GM21515 (cell line): Measurements from ENCODE around the gene PROCR.
"Not testable (repeated sequence)": the region's sequence is repeated elsewhere in the genome, so short reads cannot be mapped to it uniquely, and the experiment has no call there.

Source experiments
- ATAC-seq: cut with Tn5 transposase; IDR thresholded peaks from one replicate; pipeline ENCODE4 v1.9.1; 2021; ENCODE audit not compliant: unreplicated experiment

The PROCR gene

GRCh38 chr20:35171753-35172433, at the start of gene PROCR:
TSS of gene PROCR (plus strand) at chr20:35172072. CDS start at chr20:35172155, 83 bp downstream.
- no peak for ATAC-seq

- ATAC-seq, result no peak
These were observed 49.0 kb upstream of the PROCR start for GRCh38 chr20:35122756-35123405.

- no peak for ATAC-seq
These were observed 46.1 kb upstream of the PROCR start for GRCh38 chr20:35125753-35126152.

GRCh38 chr20:35129647-35130069, 42.2 kb upstream of the PROCR start:
- no peak for ATAC-seq

- no peak for ATAC-seq
These were observed 39.9 kb upstream of the PROCR start for GRCh38 chr20:35131934-35132333.

GRCh38 chr20:35133031-35133430, 38.8 kb upstream of the PROCR start:
- ATAC-seq, result no peak

- ATAC-seq, result no peak
These were observed 38.1 kb upstream of the PROCR start for GRCh38 chr20:35133735-35134134.

- ATAC-seq, result no peak
These were observed 37.4 kb upstream of the PROCR start for GRCh38 chr20:35134472-35134871.

GRCh38 chr20:35134880-35135279, 37.0 kb upstream of the PROCR start:
- ATAC-seq, result no peak

- ATAC-seq, result no peak
These were observed 35.8 kb upstream of the PROCR start for GRCh38 chr20:35135867-35136586.

GRCh38 chr20:35144694-35145093, 27.2 kb upstream of the PROCR start:
- ATAC-seq, result no peak

GRCh38 chr20:35145141-35145564, 26.7 kb upstream of the PROCR start:
- no peak for ATAC-seq

- no peak for ATAC-seq
These were observed 25.5 kb upstream of the PROCR start for GRCh38 chr20:35146299-35146919.

- ATAC-seq, result peak; percentile 70
These were observed 24.8 kb upstream of the PROCR start, which contains the start of gene EDEM2 for GRCh38 chr20:35146920-35147574. TSS of gene EDEM2 (minus strand) at chr20:35147336. CDS start at chr20:35147258, 78 bp downstream.

GRCh38 chr20:35147575-35148071, 24.2 kb upstream of the PROCR start:
- peak; percentile 11 for ATAC-seq

GRCh38 chr20:35150846-35151579, 20.9 kb upstream of the PROCR start:
- no peak for ATAC-seq

- no peak for ATAC-seq
These were observed 20.1 kb upstream of the PROCR start for GRCh38 chr20:35151736-35152135.

- no peak for ATAC-seq
These were observed 15.9 kb upstream of the PROCR start for GRCh38 chr20:35155936-35156335.

- ATAC-seq, result no peak
These were observed 14.9 kb upstream of the PROCR start for GRCh38 chr20:35156978-35157377.

GRCh38 chr20:35160341-35160740, 11.5 kb upstream of the PROCR start:
- ATAC-seq, result not testable (repeated sequence)
